ENCODE data around the gene CCDC122. TPM values are rescaled to one million over a fixed set of nuclear protein-coding genes. Genes with fewer than 3 reads are reported as not detected.

The CCDC122 gene
- total RNA-seq, 1 experiment from 2014 or later: 5.2 TPM

- H3K36me3 ChIP-seq (ENCODE audit: control insufficient read depth, insufficient read depth, low read length): no peaks in the 10 kb centered on the region
- no peak overlapping the region for H3K27ac ChIP-seq (ENCODE audit: low read length)
- intact Hi-C loops (cut with micrococcal nuclease; ENCODE audit: unreplicated experiment) (no loop called here), in situ Hi-C loops (cut with HindIII; ENCODE audit: low pct_unique_long_range_greater_than_20kb, low sequenced_read_pairs) (no loop called here)
- no peak for DNase-seq (ENCODE audit: low read depth, low spot score)
- H3K27me3 ChIP-seq (ENCODE audit: control insufficient read depth, insufficient read depth, low read length): no peaks in the 10 kb centered on the region
- BruUV-seq (replicated peaks): no TSS peak
- POLR2A ChIA-PET: no interaction called here
- TF ChIP-seq REST (IDR thresholded peaks at IDR 0.05; ENCODE audit: insufficient read depth in 1 of 2, low read depth in 2 of 2, low read length in 1 of 2) (no peak), TCF7L2 (IDR thresholded peaks at IDR 0.05; ENCODE audit: low read depth, low read length) (no peak), POLR2AphosphoS5 (IDR thresholded peaks at IDR 0.05; ENCODE audit: low read depth, low read length) (no peak), SIN3A (IDR thresholded peaks at IDR 0.05; ENCODE audit: borderline replicate concordance, insufficient read depth, low read depth, low read length) (no peak)
- TF ChIP-seq, protein P1, sequence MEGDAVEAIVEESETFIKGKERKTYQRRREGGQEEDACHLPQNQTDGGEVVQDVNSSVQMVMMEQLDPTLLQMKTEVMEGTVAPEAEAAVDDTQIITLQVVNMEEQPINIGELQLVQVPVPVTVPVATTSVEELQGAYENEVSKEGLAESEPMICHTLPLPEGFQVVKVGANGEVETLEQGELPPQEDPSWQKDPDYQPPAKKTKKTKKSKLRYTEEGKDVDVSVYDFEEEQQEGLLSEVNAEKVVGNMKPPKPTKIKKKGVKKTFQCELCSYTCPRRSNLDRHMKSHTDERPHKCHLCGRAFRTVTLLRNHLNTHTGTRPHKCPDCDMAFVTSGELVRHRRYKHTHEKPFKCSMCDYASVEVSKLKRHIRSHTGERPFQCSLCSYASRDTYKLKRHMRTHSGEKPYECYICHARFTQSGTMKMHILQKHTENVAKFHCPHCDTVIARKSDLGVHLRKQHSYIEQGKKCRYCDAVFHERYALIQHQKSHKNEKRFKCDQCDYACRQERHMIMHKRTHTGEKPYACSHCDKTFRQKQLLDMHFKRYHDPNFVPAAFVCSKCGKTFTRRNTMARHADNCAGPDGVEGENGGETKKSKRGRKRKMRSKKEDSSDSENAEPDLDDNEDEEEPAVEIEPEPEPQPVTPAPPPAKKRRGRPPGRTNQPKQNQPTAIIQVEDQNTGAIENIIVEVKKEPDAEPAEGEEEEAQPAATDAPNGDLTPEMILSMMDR (IDR thresholded peaks at IDR 0.05): no peak
- H3K4me1 ChIP-seq (ENCODE audit: control insufficient read depth, insufficient read depth, low read length): no peaks in the 10 kb centered on the region
- CTCF ChIA-PET: no interaction called here
- H3K4me3 ChIP-seq (ENCODE audit: low read depth in 2 of 2, low read length in 2 of 2): no peak overlapping the region
- no peaks in the 10 kb centered on the region for H3K9me3 ChIP-seq (ENCODE audit: control insufficient read depth, insufficient read depth, low read depth, low read length)
- ATAC-seq: no peak
Measured at GRCh38 chr13:43864921-43865320, 14.6 kb downstream of the CCDC122 start.

DNA sequence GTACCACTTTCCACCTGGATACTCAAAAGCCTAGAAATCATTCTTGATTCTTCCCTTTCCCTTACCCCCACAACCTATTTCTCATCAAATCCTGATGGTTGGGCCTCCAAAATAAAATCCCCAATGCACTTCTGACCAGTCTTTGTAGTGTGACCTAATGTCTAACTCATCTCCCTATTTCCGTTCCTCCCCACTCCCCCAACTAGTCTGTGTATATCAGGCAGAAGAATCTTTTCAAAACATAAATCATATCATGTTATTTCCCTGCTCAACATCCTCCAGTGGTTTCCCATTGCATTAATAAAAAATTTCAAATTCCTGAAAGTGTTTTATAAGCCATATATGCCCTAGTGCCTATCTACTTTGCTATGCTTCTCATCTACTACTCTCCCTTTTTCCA is 17.7 kb downstream of the CCDC122 start:
- in situ Hi-C loops (cut with HindIII; ENCODE audit: low pct_unique_long_range_greater_than_20kb, low sequenced_read_pairs): no loop called here
- H3K27me3 ChIP-seq (ENCODE audit: control insufficient read depth, insufficient read depth, low read length): no peaks in the 10 kb centered on the region
- H3K4me1 ChIP-seq (ENCODE audit: control insufficient read depth, insufficient read depth, low read length): no peaks in the 10 kb centered on the region
- H3K27ac ChIP-seq (ENCODE audit: low read length): no peak overlapping the region
- ATAC-seq: no peak
- intact Hi-C loops (cut with micrococcal nuclease; ENCODE audit: unreplicated experiment): no loop called here
- H3K36me3 ChIP-seq (ENCODE audit: control insufficient read depth, insufficient read depth, low read length): no peaks in the 10 kb centered on the region
- DNase-seq (ENCODE audit: low read depth, low spot score): no peak
- ChIA-PET CTCF (no interaction called here), POLR2A (no interaction called here)
- no peaks in the 10 kb centered on the region for H3K9me3 ChIP-seq (ENCODE audit: control insufficient read depth, insufficient read depth, low read depth, low read length)
- no TSS peak for BruUV-seq (replicated peaks)
- no peak overlapping the region for H3K4me3 ChIP-seq (ENCODE audit: low read depth in 2 of 2, low read length in 2 of 2)
- TF ChIP-seq POLR2AphosphoS5 (IDR thresholded peaks at IDR 0.05; ENCODE audit: low read depth, low read length) (no peak), REST (IDR thresholded peaks at IDR 0.05; ENCODE audit: insufficient read depth in 1 of 2, low read depth in 2 of 2, low read length in 1 of 2) (no peak), TCF7L2 (IDR thresholded peaks at IDR 0.05; ENCODE audit: low read depth, low read length) (no peak), SIN3A (IDR thresholded peaks at IDR 0.05; ENCODE audit: borderline replicate concordance, insufficient read depth, low read depth, low read length) (no peak)
- TF ChIP-seq, protein P1 (IDR thresholded peaks at IDR 0.05): no peak
